H1 (cell line): ENCODE results near the gene APOO. TPM values are rescaled to one million over a fixed set of nuclear protein-coding genes. Genes with fewer than 3 reads are reported as not detected.

Source experiments
- CTCF ChIA-PET: fragments of 300-600 bp; sonication (Branson Sonifier 250); formaldehyde crosslinking; loops from one replicate; lab custom pipeline; 2021; ENCODE audit not compliant: partially characterized antibody; lab: Charles Lee
- POLR2A ChIA-PET: fragments of 300-600 bp; sonication (Branson Sonifier 250); formaldehyde crosslinking; loops from one replicate; lab custom pipeline; 2021; ENCODE audit warnings: inconsistent platforms; ENCODE audit not compliant: partially characterized antibody; lab: Charles Lee
- DNase-seq, 2 experiments: peaks; one replicate each; pipeline versions ENCODE4 v3.0.0 to v3.0.0-alpha.2; 2010 to 2022; ENCODE audit warnings: low spot score in 2 of 2, low read depth in 1 of 2, mixed read lengths in 1 of 2
- FAIRE-seq: peaks from 2 replicates; lab custom pipeline; 2011; peaks lifted over from hg19 to GRCh38; lab: Jason Lieb, UNC
- H2AFZ ChIP-seq: 2 replicates; pipeline ENCODE4 v1.8.1; 2012; ENCODE audit warnings: low read length, inconsistent platforms
- H2AK5ac ChIP-seq: 2 replicates; pipeline ENCODE4 v1.6.1; 2013; ENCODE audit warnings: low read depth, low read length
- H2BK120ac ChIP-seq: replicated peaks from 2 replicates; pipeline ENCODE3; 2013; ENCODE audit warnings: low read depth, low read length, inconsistent platforms
- H2BK12ac ChIP-seq: 2 replicates; pipeline ENCODE4 v1.6.1; 2013; ENCODE audit warnings: low read depth, low read length
- H2BK15ac ChIP-seq: 2 replicates; pipeline ENCODE4 v1.6.1; 2013; ENCODE audit warnings: low read length
- H2BK20ac ChIP-seq: 2 replicates; pipeline ENCODE4 v1.6.1; 2013; ENCODE audit warnings: low read length
- H2BK5ac ChIP-seq: 2 replicates; pipeline ENCODE4 v1.6.1; 2013; ENCODE audit warnings: low read depth, low read length
- H3K14ac ChIP-seq: 2 replicates; pipeline ENCODE4 v1.6.1; 2013; ENCODE audit warnings: inconsistent platforms; ENCODE audit not compliant: insufficient read length
- H3K18ac ChIP-seq: 2 replicates; pipeline ENCODE4 v1.6.1; 2013; ENCODE audit warnings: low read length; ENCODE audit errors: extremely low read depth
- H3K23ac ChIP-seq: 2 replicates; pipeline ENCODE4 v1.6.1; 2013; ENCODE audit warnings: inconsistent platforms; ENCODE audit not compliant: insufficient read length
- H3K23me2 ChIP-seq: 2 replicates; pipeline ENCODE4 v1.6.1; 2013; ENCODE audit warnings: low read depth, low read length
- H3K27ac ChIP-seq: 2 replicates; pipeline ENCODE4 v1.6.1; 2011; ENCODE audit warnings: low read depth, low read length, inconsistent platforms
- H3K27me3 ChIP-seq, 4 experiments: replicated peaks in 1 of 4; 1 replicate in 1 of 4; 2 replicates in 3 of 4; pipeline versions ENCODE4 v1.6.1 to v1.8.1; 2011 to 2013; ENCODE audit warnings: low read length in 3 of 4, mild to moderate bottlenecking in 3 of 4, inconsistent platforms in 2 of 4, mixed read lengths in 2 of 4, moderate library complexity in 1 of 4; ENCODE audit not compliant: control insufficient read depth in 3 of 4, insufficient read depth in 3 of 4; ENCODE audit errors: extremely low read depth in 1 of 4
- H3K36me3 ChIP-seq, 4 experiments: 2 replicates each; pipeline versions ENCODE4 v1.6.1 to v1.8.1; 2011 to 2013; ENCODE audit warnings: mild to moderate bottlenecking in 4 of 4, low read length in 3 of 4, moderate library complexity in 2 of 4, control low read depth in 1 of 4, inconsistent platforms in 1 of 4; ENCODE audit not compliant: insufficient read depth in 4 of 4, control insufficient read depth in 2 of 4
- H3K4ac ChIP-seq: replicated peaks from 2 replicates; pipeline ENCODE3; 2013; ENCODE audit warnings: low read length, low read depth, mixed read lengths, inconsistent platforms; ENCODE audit not compliant: insufficient read length
- H3K4me1 ChIP-seq, 4 experiments: replicated peaks in 1 of 4; 1 replicate in 1 of 4; 2 replicates in 3 of 4; pipeline versions ENCODE4 v1.6.1 to v1.8.1; 2011 to 2013; ENCODE audit warnings: low read length in 3 of 4, inconsistent platforms in 2 of 4, mixed read lengths in 1 of 4; ENCODE audit not compliant: insufficient read depth in 4 of 4, control insufficient read depth in 3 of 4
- H3K4me2 ChIP-seq, 2 experiments: 2 replicates each; pipeline versions ENCODE4 v1.6.1 to v1.8.1; 2011 to 2013; ENCODE audit warnings: low read depth in 2 of 2, low read length in 2 of 2, control low read depth in 1 of 2, inconsistent platforms in 1 of 2, mild to moderate bottlenecking in 1 of 2; ENCODE audit not compliant: insufficient read depth in 1 of 2
- H3K4me3 ChIP-seq, 4 experiments: fragments of 200-600, 300-600 bp in 1 of 4; sonication (generic), shearing (Covaris generic), sonication (Bioruptor Twin) in 1 of 4; 2 replicates each; pipeline versions ENCODE4 v1.5.1 to v1.8.1; 2011 to 2016; ENCODE audit warnings: low read length in 4 of 4, low read depth in 3 of 4, control low read depth in 2 of 4, inconsistent platforms in 2 of 4, mild to moderate bottlenecking in 2 of 4, mixed read lengths in 1 of 4, moderate library complexity in 1 of 4; ENCODE audit not compliant: insufficient read depth in 2 of 4; ENCODE audit errors: extremely low read depth in 1 of 4
- H3K56ac ChIP-seq: replicated peaks from 2 replicates; pipeline ENCODE3; 2013; ENCODE audit warnings: low read depth, mild to moderate bottlenecking, mixed read lengths, low read length, inconsistent platforms; ENCODE audit not compliant: insufficient read length
- H3K79me1 ChIP-seq: 2 replicates; pipeline ENCODE4 v1.6.1; 2013; ENCODE audit warnings: low read depth, low read length, control low read depth
- H3K79me2 ChIP-seq, 2 experiments: 2 replicates each; pipeline versions ENCODE4 v1.6.1 to v1.8.1; 2012 to 2013; ENCODE audit warnings: low read length in 2 of 2, mild to moderate bottlenecking in 2 of 2, inconsistent platforms in 1 of 2; ENCODE audit not compliant: insufficient read depth in 2 of 2, control insufficient read depth in 1 of 2
- H3K9ac ChIP-seq, 4 experiments: replicated peaks in 1 of 4; 1 replicate in 1 of 4; 2 replicates in 3 of 4; pipeline versions ENCODE4 v1.6.1 to v1.8.1; 2011 to 2013; ENCODE audit warnings: low read depth in 3 of 4, low read length in 3 of 4, control low read depth in 2 of 4, mild to moderate bottlenecking in 2 of 4, moderate library complexity in 2 of 4, inconsistent platforms in 1 of 4; ENCODE audit errors: extremely low read depth in 1 of 4
- H3K9me3 ChIP-seq, 2 experiments: 2 replicates each; pipeline versions ENCODE4 v1.6.1 to v1.8.1; 2012 to 2013; ENCODE audit warnings: mild to moderate bottlenecking in 2 of 2, moderate library complexity in 2 of 2, control low read depth in 1 of 2, inconsistent platforms in 1 of 2, low read depth in 1 of 2, low read length in 1 of 2, mixed read lengths in 1 of 2; ENCODE audit not compliant: insufficient read depth in 2 of 2
- H4K20me1 ChIP-seq, 2 experiments: replicated peaks in 1 of 2; 2 replicates each; pipeline versions ENCODE3 to v1.8.1; 2011 to 2013; ENCODE audit warnings: inconsistent platforms in 2 of 2, low read length in 2 of 2, mild to moderate bottlenecking in 1 of 2; ENCODE audit not compliant: insufficient read depth in 2 of 2, control insufficient read depth in 1 of 2
- H4K5ac ChIP-seq: 2 replicates; pipeline ENCODE4 v1.6.1; 2013; ENCODE audit warnings: low read length, low read depth, mixed read lengths, inconsistent platforms; ENCODE audit not compliant: insufficient read length
- H4K8ac ChIP-seq: 2 replicates; pipeline ENCODE4 v1.8.0; 2013; ENCODE audit warnings: mild to moderate bottlenecking, moderate library complexity, low read length, inconsistent platforms; ENCODE audit not compliant: insufficient read depth; ENCODE audit errors: extremely low read depth
- H4K91ac ChIP-seq: replicated peaks from 2 replicates; pipeline ENCODE3; 2013; ENCODE audit warnings: low read length, mixed read lengths, inconsistent platforms; ENCODE audit not compliant: insufficient read length
- EP300 ChIP-seq, 2 experiments: IDR thresholded peaks; 1 replicate in 1 of 2; 2 replicates in 1 of 2; pipeline ENCODE4 v1.6.1; 2011 to 2012; ENCODE audit warnings: low read depth in 2 of 2, low read length in 2 of 2, mild to moderate bottlenecking in 2 of 2, borderline replicate concordance in 1 of 2, inconsistent platforms in 1 of 2, moderate library complexity in 1 of 2
- HDAC2 ChIP-seq, 2 experiments: fragments of 300-600 bp in 1 of 2; sonication (generic) in 1 of 2; IDR thresholded peaks; 2 replicates each; pipeline ENCODE4 v1.6.1; 2011 to 2012; ENCODE audit warnings: low read depth in 2 of 2, low read length in 2 of 2, mild to moderate bottlenecking in 2 of 2, moderate library complexity in 2 of 2, borderline replicate concordance in 1 of 2, inconsistent platforms in 1 of 2
- JUN ChIP-seq: IDR thresholded peaks from 2 replicates; pipeline ENCODE4 v1.6.1; 2011; ENCODE audit warnings: low read depth, mild to moderate bottlenecking, improper control_type of control experiment, low read length
- POLR2A ChIP-seq, 2 experiments: IDR thresholded peaks; 1 replicate in 1 of 2; 2 replicates in 1 of 2; pipeline ENCODE4 v1.6.1; 2011; ENCODE audit warnings: low read depth in 2 of 2, low read length in 2 of 2, mild to moderate bottlenecking in 2 of 2; ENCODE audit errors: control extremely low read depth in 1 of 2
- RXRA ChIP-seq: IDR thresholded peaks from 2 replicates; pipeline ENCODE4 v1.6.1; 2011; ENCODE audit warnings: low read depth, mild to moderate bottlenecking, low read length, moderate library complexity; ENCODE audit not compliant: insufficient read depth
- SIN3A ChIP-seq, 2 experiments: IDR thresholded peaks in 1 of 2; conservative IDR thresholded peaks in 1 of 2; 2 replicates each; pipeline ENCODE4 v1.6.1; 2011 to 2012; ENCODE audit warnings: low read length in 2 of 2, improper control_type of control experiment in 1 of 2, low read depth in 1 of 2, mild to moderate bottlenecking in 1 of 2
- SIRT6 ChIP-seq: IDR thresholded peaks from one replicate; pipeline ENCODE4 v1.7.1; 2012; ENCODE audit warnings: low read length, inconsistent platforms
- SP4 ChIP-seq: IDR thresholded peaks from 2 replicates; pipeline ENCODE4 v1.6.1; 2012; ENCODE audit warnings: low read length, inconsistent platforms
- TAF1 ChIP-seq: IDR thresholded peaks from 2 replicates; pipeline ENCODE4 v1.6.1; 2011; ENCODE audit warnings: mild to moderate bottlenecking, low read depth, low read length
- WGBS, 2 experiments: shearing (Covaris generic) in 1 of 2; methylation state at CpG; one replicate each; pipeline versions ENCODE4 v1.1.6 to v1.1.7; 2013 to 2015; ENCODE audit warnings: low lambda C conversion rate in 2 of 2, mixed read lengths in 2 of 2, inconsistent platforms in 1 of 2, low coverage in 1 of 2, missing lambda C conversion rate in 1 of 2; ENCODE audit not compliant: insufficient replicate concordance in 2 of 2, insufficient coverage in 1 of 2, insufficient read length in 1 of 2; ENCODE audit errors: extremely low coverage in 1 of 2, missing lambda C conversion rate in 1 of 2; 5-methylcytosine and 5-hydroxymethylcytosine counted together
- polyA plus RNA-seq, 7 experiments: library from polyadenylated mRNA; depleted of rRNA in 3 of 7; stranded (reverse) in 5 of 7; unstranded in 2 of 7; fragments of >200 nt in 5 of 7; fragments of 200-250 nt in 2 of 7; gene quantifications; 1 replicate in 5 of 7; 2 replicates in 1 of 7; 4 replicates in 1 of 7; pipeline versions ENCODE4 v1.2.1 to v1.2.3, GENCODE V29; 2011 to 2013; ENCODE audit warnings: missing spikeins in 2 of 7, mixed read lengths in 2 of 7
- total RNA-seq: library from RNA; stranded (reverse); fragmentation: NEBNext Ultra II Directional; extraction: Animal tissue kit (Norgen Biotek cat#: 25700); gene quantifications from 2 replicates; pipeline ENCODE4 v1.2.1, GENCODE V29; 2021
- TF ChIP-seq, protein P1 (sequence below): IDR thresholded peaks from 2 replicates; pipeline ENCODE4 v1.6.1; 2011; ENCODE audit warnings: low read length, improper control_type of control experiment
- TF ChIP-seq, protein P2 (sequence below), 3 experiments: IDR thresholded peaks; 1 replicate in 2 of 3; 2 replicates in 1 of 3; pipeline versions ENCODE4 v1.5.1 to v1.6.1; 2011; ENCODE audit warnings: low read length in 3 of 3, mild to moderate bottlenecking in 3 of 3, inconsistent platforms in 2 of 3, low read depth in 1 of 3, moderate library complexity in 1 of 3; ENCODE audit not compliant: insufficient read depth in 1 of 3; ENCODE audit errors: control extremely low read depth in 1 of 3

APOO gene
- total and polyA plus RNA-seq, 2 of the 8 experiments (the other 6 are each of a cell fraction or from before 2014, with no cell fraction given) = 25.7 to 45.0 TPM

DNA sequence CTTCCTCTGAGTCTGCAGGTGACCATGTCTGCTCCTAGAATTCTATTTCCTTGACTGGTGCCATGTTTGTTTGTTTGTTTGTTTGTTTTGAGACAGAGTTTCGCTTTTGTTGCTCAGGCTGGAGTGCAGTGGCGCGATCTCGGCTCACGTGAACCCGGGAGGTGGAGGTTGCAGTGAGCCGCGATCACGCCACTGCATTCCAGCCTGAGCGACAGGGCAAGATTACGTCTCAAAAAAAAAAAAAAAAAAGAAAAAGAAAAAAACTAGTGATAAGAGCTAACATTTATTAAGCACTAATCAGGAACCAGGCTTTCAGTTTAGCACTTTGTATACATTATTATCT is 117.6 kb downstream of the APOO start:
- Histone ChIP-seq H3K36me3 (peaks cover 0 to 8% (median 0%) of the 10 kb centered on the region in 4 experiments; a peak in 1 of 8 replicates), H4K8ac (no peak overlapping the region), H3K18ac (no peak overlapping the region), H2BK20ac (no peak overlapping the region), H3K4me1 (peaks cover 0 to 5% (median 0%) of the 10 kb centered on the region in 4 experiments; a peak in 2 of 7 replicates), H3K23ac (no peak overlapping the region), H3K9ac (no peak overlapping the region), H2BK15ac (no peak overlapping the region), H3K4me2 (no peak overlapping the region), H3K4me3 (no peak overlapping the region), H2AFZ (no peak overlapping the region), H2BK12ac (no peak overlapping the region), H3K27me3 (no peaks in the 10 kb centered on the region), H3K14ac (no peak overlapping the region), H3K79me1 (no peaks in the 10 kb centered on the region), H4K20me1 (no peaks in the 10 kb centered on the region), H2BK120ac (no peak overlapping the region), H3K9me3 (no peaks in the 10 kb centered on the region), H3K79me2 (no peaks in the 10 kb centered on the region), H3K4ac (no peak overlapping the region), H3K27ac (no peak overlapping the region), H3K23me2 (no peaks in the 10 kb centered on the region), H2AK5ac (no peak overlapping the region), H4K5ac (no peak overlapping the region), H4K91ac (no peak overlapping the region), H2BK5ac (no peak overlapping the region), H3K56ac (no peak overlapping the region)
- FAIRE-seq = no peak
- DNase-seq = no peak
- ChIA-PET CTCF (no interaction called here), POLR2A (no interaction called here)
- 85% methylated on average over 6 of the region's 11 CpGs; no CpG with 5 or more reads in 1 of the 2 experiments for WGBS, 2 experiments
- TF ChIP-seq POLR2A (IDR thresholded peaks at IDR 0.05; ENCODE audit: control extremely low read depth in 1 of 2, low read depth in 2 of 2, low read length in 2 of 2) (no peak), EP300 (IDR thresholded peaks at IDR 0.05; ENCODE audit: borderline replicate concordance in 1 of 2, low read depth in 2 of 2, low read length in 2 of 2) (no peak), TAF1 (no peak), SIRT6 (no peak), JUN (no peak), SP4 (no peak), HDAC2 (IDR thresholded peaks at IDR 0.05; ENCODE audit: borderline replicate concordance in 1 of 2, low read depth in 2 of 2, low read length in 2 of 2) (no peak), RXRA (no peak), SIN3A (conservative IDR thresholded peaks at IDR 0.05 in 1 of 2, IDR thresholded peaks at IDR 0.05 in 1 of 2; ENCODE audit: low read depth in 1 of 2, low read length in 2 of 2) (no peak)
- TF ChIP-seq, protein P1, sequence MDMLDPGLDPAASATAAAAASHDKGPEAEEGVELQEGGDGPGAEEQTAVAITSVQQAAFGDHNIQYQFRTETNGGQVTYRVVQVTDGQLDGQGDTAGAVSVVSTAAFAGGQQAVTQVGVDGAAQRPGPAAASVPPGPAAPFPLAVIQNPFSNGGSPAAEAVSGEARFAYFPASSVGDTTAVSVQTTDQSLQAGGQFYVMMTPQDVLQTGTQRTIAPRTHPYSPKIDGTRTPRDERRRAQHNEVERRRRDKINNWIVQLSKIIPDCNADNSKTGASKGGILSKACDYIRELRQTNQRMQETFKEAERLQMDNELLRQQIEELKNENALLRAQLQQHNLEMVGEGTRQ = no peak
- TF ChIP-seq, protein P2, sequence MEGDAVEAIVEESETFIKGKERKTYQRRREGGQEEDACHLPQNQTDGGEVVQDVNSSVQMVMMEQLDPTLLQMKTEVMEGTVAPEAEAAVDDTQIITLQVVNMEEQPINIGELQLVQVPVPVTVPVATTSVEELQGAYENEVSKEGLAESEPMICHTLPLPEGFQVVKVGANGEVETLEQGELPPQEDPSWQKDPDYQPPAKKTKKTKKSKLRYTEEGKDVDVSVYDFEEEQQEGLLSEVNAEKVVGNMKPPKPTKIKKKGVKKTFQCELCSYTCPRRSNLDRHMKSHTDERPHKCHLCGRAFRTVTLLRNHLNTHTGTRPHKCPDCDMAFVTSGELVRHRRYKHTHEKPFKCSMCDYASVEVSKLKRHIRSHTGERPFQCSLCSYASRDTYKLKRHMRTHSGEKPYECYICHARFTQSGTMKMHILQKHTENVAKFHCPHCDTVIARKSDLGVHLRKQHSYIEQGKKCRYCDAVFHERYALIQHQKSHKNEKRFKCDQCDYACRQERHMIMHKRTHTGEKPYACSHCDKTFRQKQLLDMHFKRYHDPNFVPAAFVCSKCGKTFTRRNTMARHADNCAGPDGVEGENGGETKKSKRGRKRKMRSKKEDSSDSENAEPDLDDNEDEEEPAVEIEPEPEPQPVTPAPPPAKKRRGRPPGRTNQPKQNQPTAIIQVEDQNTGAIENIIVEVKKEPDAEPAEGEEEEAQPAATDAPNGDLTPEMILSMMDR (IDR thresholded peaks at IDR 0.05; ENCODE audit: control extremely low read depth in 1 of 3, insufficient read depth in 1 of 3, low read depth in 1 of 3, low read length in 3 of 3) = no peak
